GM10266 (cell line): ENCODE results near the gene FGD4.

ENCODE experiments used
- DNase-seq: peaks from one replicate; pipeline ENCODE4 v3.0.0; 2012; ENCODE audit errors: extremely low spot score
- TF ChIP-seq, protein P1 (sequence below): IDR thresholded peaks from 2 replicates; pipeline ENCODE4 v1.5.1; 2012; ENCODE audit warnings: mild to moderate bottlenecking, low read depth; ENCODE audit not compliant: control insufficient read depth, insufficient read depth; ENCODE audit errors: missing control alignments

The FGD4 gene

GRCh38 chr12:32423559-32423958, 24.2 kb downstream of the FGD4 start:
- no peak for DNase-seq
- TF ChIP-seq, protein P1, sequence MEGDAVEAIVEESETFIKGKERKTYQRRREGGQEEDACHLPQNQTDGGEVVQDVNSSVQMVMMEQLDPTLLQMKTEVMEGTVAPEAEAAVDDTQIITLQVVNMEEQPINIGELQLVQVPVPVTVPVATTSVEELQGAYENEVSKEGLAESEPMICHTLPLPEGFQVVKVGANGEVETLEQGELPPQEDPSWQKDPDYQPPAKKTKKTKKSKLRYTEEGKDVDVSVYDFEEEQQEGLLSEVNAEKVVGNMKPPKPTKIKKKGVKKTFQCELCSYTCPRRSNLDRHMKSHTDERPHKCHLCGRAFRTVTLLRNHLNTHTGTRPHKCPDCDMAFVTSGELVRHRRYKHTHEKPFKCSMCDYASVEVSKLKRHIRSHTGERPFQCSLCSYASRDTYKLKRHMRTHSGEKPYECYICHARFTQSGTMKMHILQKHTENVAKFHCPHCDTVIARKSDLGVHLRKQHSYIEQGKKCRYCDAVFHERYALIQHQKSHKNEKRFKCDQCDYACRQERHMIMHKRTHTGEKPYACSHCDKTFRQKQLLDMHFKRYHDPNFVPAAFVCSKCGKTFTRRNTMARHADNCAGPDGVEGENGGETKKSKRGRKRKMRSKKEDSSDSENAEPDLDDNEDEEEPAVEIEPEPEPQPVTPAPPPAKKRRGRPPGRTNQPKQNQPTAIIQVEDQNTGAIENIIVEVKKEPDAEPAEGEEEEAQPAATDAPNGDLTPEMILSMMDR = no peak

DNA sequence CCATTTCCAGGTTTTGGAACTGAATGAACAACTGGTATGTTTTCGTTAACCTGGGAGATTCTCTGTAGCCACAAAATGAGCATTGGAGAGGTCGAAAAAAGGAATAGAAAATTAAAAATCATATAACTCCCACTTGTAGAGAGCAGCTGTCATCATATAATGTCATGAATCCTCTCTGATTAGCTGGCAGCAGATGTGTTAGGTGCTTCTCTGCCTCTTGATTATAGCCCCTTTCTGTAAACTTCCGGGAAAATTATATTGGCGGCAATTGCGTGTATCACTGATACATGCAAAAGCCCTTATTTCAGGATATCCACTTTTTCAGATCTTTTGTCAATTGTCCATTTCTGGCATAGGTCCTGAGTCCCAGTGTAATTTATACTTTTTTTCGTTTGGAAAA, 31.7 kb downstream of the FGD4 start:
- TF ChIP-seq, protein P1 = no peak
- DNase-seq = no peak

GRCh38 chr12:32435921-32436705, 36.8 kb downstream of the FGD4 start:
- no peak for DNase-seq
- TF ChIP-seq, protein P1 = no peak

- no peak for DNase-seq
- TF ChIP-seq, protein P1 = no peak
Observed at GRCh38 chr12:32437095-32437515, 37.7 kb downstream of the FGD4 start.

DNA sequence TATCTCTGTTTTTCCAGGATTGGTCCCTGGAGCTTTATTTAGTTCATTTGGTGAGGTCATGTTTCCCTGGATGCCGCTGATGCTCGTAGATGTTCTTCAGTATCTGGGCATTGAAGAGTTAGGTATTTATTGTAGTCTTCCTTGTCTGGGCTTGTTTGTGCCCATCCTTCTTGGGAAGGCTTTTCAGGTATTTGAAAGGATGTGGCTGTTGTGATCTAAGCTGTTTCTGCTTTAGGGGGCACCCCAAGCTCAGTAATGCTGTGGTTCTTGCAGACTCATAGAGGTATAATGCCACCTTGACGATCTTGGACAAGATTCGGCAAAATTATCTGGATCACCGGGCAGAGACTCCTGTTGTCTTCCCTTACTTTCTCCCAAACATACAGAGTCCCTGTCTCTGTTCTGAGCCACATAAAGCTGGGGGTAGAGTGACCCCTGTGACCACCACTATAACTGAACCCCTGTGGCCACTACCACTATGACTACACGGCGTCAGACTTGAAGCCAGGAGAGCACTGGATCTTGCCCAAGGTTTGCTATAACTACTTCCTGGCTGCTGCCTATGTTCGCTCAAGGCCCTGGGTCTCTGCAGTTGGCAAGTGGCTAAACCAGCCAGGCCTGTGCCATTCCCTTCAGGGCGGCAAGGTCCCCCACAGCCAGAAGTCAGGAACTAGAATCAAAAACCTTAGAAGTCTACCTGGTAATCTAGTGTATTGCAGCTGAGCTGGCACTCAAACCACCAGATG, 40.9 kb downstream of the FGD4 start:
- DNase-seq = no peak
- TF ChIP-seq, protein P1 = no peak

DNA sequence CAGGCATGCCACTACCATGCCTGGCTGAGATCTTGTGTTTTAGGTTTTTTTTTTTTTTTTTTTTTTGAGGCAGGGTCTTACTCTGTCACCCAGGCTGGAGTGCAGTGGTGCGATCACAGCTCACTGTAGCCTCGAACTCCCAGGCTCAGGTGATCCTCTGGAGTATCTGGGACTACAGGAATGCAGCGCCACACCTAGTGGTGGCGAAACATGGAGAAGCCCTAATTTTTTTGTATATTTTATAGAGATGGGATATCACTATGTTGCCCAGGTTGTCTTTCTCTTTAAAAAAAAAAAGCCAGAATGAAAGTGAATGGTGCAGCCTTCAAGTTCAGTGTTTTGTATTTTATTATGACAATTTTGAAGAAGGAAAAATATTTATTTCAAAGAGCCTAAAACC, 44.1 kb downstream of the FGD4 start:
- no peak for DNase-seq

More for the DNA sequence above, 44.1 kb downstream of the FGD4 start:
- TF ChIP-seq, protein P1 = no peak
